ENCODE results near the gene CD302.
"Not testable (repeated sequence)": the region's sequence is repeated elsewhere in the genome, so short reads cannot be mapped to it uniquely, and the experiment has no call there.

Gene CD302

GRCh38 chr2:159737917-159738296, 60.1 kb downstream of the CD302 start:
- DNase-seq (ENCODE audit: low spot score), result no peak
- Histone ChIP-seq H3K27ac (no peak overlapping the region), H3K4me3 (no peak overlapping the region)
- TF ChIP-seq CTCF (IDR thresholded peaks at IDR 0.05), result no peak

DNA sequence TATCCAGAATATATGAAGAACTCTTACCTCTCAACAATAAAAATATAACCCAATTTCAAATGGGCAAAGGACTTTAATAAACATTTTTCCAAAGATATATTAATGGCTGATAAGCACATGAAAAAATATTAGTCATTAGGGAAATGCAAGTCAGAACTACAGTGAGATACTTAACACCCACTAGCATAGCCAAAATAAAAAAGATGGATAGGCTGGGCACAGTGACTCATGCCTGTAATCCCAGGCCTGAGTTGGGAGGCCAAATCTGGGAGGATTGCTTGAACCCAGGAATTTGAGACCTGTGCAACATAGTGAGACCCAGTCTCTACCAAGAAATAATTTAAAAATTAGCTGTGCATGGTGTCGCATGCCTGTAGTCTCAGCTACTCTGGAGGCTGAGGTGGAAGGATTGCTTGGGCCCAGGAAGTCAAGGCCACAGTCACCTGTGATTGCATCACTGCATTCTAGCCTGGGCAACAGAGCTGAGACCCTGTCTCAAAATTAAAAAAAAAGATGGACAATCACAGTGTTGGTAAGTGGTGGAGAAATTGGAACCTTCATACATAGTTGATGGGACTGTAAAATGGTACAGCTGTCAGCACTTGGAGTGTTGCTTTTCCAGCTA, 60.6 kb downstream of the CD302 start:
- no peak overlapping the region for H3K4me3 ChIP-seq
- TF ChIP-seq CTCF (IDR thresholded peaks at IDR 0.05), result no peak
- DNase-seq (ENCODE audit: low spot score), result no peak
- no peak overlapping the region for H3K27ac ChIP-seq

GRCh38 chr2:159736048-159736447, 62.0 kb downstream of the CD302 start:
- no peak for TF ChIP-seq CTCF (IDR thresholded peaks at IDR 0.05)
- Histone ChIP-seq H3K4me3 (no peak overlapping the region), H3K27ac (no peak overlapping the region)
- DNase-seq (ENCODE audit: low spot score), result no peak

DNA sequence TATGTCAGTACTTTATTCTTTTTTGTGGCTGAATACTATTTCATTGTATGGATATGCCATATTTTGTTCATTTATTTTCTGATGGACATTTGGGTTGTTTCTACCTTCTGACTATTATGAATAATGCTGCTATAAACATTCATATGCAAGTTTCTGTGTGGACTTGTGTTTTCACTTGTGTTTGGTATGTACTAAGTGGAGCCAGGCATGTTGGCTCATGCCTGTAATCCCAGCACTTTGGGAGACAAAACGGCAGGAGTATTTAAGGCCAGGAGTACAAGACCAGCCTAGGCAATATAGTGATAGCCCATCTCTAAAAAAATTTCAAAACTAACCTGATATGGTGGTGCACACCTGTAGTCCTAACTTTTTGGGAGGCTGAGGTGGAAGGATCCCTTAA, 62.4 kb downstream of the CD302 start:
- TF ChIP-seq CTCF (IDR thresholded peaks at IDR 0.05), result no peak
- DNase-seq (ENCODE audit: low spot score), result no peak
- no peak overlapping the region for H3K4me3 ChIP-seq
- H3K27ac ChIP-seq, result no peak overlapping the region

GRCh38 chr2:159728629-159729028, 69.4 kb downstream of the CD302 start:
- H3K27ac ChIP-seq, result no peak overlapping the region
- no peak for TF ChIP-seq CTCF (IDR thresholded peaks at IDR 0.05)
- no peak overlapping the region for H3K4me3 ChIP-seq
- no peak for DNase-seq (ENCODE audit: low spot score)

- no peak for TF ChIP-seq CTCF (IDR thresholded peaks at IDR 0.05)
- H3K27ac ChIP-seq, result no peak overlapping the region
- no peak overlapping the region for H3K4me3 ChIP-seq
- no peak for DNase-seq (ENCODE audit: low spot score)
Measured at GRCh38 chr2:159725713-159726112, 72.3 kb downstream of the CD302 start.

DNA sequence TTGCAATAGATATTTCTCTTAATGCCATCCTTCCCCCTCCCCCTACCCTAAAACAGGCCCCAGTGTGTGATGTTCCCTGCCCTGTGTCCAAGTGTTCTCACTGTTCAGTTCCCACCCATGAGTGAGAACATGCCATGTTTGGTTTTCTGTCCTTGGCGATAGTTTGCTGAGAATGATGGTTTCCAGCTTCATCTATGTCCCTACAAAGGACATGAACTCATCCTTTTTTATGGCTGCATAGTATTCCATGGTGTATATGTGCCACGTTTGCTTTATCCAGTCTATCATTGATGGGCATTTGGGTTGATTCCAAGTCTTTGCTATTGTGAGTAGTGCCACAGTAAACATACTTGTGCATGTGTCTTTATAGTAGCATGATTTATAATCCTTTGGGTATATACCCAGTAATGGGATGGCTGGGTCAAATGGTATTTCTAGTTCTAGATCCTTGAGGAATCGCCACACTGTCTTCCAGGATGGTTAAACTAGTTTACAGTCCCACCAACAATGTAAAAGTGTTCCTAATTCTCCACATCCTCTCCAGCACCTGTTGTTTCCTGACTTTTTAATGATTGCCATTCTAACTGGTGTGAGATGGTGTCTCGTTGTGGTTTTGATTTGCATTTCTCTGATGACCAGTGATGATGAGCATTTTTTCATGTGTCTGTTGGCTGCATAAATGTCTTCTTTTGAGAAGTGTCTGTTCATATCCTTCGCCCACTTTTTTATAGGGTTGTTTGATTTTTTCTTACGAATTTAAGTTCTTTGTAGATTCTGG, 73.0 kb downstream of the CD302 start:
- DNase-seq (ENCODE audit: low spot score); H3K4me3 ChIP-seq; H3K27ac ChIP-seq: not testable (repeated sequence)
